Germinal center (tissue), 1 donor: ENCODE results near the gene KLHL33.
"Not testable (repeated sequence)": the region's sequence is repeated elsewhere in the genome, so short reads cannot be mapped to it uniquely, and the experiment has no call there.

Experiments used
- DNase-seq: peaks from one replicate; pipeline ENCODE4 v3.0.0; 2012; ENCODE audit warnings: mixed read lengths, low spot score

The KLHL33 gene

DNA sequence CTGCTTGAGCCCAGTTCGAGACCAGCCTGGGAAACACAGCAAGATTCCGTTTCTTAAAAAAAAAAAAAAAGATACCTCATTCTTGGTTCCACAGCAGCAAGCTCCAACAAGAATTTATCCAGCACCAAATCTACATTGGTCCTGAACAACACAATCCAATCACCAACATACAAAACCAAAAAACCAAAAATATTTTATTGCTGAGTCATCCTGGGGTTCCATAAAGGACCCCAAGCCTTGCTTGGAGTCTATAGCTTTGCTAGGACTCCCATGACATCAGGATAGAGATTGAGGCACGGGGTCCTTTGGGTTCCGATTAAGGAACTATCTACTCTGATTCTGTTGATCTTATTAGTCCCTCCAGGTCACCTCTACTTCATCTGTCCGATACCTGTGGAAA is 10.9 kb upstream of the KLHL33 start:
- DNase-seq = no peak

DNA sequence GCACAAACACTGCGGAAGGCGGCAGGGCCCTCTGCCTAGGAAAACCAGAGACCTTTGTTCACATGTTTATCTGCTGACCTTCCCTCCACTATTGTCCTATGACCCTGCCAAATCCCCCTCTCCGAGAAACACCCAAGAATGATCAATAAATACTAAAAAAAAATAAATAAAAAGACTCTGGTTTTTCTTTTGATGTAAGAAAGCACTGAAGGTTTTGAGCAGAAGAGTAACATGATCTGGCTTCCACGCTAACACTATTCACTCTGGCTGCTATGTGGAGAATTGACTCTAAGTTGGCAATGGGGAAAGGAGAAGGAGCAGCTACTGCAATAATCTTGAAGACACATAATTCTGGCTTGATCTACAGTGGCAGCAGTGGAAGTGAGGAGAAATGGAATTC is 7.7 kb upstream of the KLHL33 start:
- not testable (repeated sequence) for DNase-seq

DNA sequence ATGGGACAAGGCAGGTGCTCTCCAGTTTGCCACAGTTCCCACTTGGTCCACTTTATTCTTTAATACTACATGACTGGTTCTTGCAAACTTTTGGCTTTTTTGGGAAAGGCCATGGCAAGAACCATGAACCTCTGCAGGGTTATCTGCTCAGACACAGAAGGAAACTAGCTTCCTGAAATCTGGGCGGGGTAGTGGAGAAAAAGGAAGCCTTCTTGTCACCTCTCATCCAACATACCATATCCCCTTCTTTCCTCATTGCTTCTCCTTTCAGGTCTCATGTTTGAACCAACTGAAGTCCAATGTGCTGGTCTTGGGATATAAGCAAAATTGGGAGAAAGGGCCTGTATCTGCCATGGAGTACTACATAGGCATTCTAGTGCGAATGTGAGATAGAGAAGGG is 5.5 kb upstream of the KLHL33 start:
- no peak for DNase-seq

DNA sequence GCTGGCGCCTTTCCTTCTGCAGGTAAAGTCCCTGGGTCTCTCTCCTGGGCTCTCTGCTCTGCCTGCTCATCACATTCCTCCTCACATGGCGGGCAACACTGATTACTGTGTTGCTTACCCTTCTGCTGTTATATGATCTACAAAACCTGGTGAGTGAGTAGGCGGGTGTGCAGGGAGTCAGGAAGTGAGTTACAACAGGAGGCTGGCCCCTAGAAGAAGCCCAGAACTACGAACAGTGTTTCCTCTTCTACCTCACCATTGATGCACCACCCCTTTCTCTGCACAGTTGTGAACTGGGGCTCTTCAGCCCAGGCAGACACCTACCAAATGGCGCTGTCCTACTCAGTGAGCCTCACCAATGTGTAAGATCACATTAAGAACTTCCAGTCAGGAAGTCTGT is 4.9 kb upstream of the KLHL33 start:
- peak; percentile 40 for DNase-seq

DNA sequence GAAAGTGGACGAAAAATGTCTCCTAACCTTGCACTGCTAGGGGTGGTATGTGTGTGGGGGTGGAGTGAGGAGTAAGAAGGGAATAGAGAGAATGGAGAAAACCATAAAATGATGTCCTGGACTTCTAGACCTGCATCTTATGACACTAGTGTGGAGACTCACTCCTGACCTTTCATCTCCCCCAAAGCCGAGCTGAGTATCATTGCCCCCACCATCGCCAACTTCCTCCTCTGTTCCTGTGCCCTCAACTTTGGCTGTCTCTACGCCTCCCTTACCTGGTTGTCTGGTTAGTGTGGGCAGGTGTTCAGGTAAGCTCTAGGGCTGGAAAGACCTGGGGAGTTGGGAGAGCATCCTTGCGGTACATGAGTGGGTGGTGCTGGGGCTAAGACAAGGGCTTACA is 4.5 kb upstream of the KLHL33 start:
- DNase-seq = no peak

DNA sequence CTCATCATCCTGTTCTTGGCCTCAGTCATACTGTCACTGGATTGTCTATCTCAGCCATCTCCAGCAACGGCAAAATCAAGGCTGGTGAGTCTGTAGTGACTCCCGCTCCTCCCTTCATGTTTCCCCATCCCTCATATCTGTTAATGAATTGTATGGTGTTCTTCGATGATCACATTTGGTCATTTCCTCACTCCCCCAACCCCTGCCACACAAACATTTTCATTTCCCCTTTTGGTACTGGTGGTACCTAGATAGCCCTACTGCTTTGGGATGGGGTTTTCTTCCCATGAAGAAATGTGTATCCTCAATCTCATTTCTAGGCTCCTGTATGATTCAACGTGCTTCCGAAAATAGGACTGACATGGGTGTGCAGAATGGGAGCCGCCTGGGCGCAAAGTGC is 2.7 kb upstream of the KLHL33 start:
- DNase-seq = no peak

DNA sequence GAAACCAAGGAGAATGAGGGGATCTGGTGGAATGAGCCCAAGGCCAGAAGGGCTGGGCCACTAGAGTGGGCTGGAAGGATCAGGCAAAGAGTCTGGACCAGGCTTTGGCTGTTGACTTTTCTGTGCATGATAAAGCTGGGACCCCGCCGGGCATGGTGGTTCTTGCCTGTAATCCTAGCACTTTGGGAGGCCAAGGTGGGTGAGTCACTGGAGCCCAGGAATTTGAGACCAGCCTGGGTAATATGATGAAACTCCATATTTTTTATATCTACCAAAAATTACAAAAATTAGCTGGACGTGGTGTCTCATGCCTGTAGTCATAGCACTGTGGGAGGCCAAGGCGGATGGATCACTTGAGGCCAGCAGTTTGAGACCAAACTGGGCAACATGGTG is 393 bp upstream of the KLHL33 start:
- DNase-seq = no peak

DNA sequence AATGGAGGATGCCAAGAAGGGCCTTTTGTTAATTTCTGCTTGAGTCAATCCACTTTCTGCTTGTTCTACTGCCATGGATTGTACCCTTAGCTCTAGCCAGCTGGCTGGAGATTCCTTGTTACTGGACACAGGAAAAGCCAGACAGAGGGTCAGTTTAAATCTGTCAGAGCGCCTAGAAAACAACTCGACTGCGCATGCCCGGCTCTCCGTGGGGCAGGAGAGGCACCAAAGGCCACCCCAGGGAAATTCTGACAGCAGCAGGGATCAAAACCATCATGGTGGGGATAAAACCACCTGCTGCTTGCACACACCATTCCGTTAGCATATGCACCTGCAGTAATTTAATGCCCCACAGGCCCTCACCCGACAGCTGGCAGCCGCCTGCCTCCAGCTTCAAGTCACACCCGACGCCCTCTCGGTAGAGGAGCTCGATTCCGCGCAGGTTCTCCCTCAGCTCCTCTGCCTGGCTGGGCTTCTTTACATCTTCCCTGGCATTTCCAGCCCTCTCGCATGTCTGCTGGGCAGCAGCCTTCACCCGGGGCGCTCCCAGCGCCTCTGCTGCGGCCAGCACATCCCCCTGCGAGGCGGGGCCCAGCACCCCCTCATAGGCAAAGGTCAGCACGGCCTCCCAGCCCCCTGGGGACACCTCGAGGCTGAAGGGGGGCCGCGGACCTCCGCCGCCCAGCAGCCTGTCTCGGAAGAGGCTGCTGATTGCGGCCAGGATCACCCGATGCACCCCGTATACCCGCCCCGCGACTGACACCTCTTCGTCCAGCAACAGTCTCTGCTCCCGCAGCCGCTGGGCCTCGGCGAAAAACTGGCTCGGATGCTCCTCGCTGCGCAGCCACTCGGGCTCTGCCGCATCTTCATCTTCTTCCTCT is 1.0 kb downstream of the KLHL33 start:
- no peak for DNase-seq

DNA sequence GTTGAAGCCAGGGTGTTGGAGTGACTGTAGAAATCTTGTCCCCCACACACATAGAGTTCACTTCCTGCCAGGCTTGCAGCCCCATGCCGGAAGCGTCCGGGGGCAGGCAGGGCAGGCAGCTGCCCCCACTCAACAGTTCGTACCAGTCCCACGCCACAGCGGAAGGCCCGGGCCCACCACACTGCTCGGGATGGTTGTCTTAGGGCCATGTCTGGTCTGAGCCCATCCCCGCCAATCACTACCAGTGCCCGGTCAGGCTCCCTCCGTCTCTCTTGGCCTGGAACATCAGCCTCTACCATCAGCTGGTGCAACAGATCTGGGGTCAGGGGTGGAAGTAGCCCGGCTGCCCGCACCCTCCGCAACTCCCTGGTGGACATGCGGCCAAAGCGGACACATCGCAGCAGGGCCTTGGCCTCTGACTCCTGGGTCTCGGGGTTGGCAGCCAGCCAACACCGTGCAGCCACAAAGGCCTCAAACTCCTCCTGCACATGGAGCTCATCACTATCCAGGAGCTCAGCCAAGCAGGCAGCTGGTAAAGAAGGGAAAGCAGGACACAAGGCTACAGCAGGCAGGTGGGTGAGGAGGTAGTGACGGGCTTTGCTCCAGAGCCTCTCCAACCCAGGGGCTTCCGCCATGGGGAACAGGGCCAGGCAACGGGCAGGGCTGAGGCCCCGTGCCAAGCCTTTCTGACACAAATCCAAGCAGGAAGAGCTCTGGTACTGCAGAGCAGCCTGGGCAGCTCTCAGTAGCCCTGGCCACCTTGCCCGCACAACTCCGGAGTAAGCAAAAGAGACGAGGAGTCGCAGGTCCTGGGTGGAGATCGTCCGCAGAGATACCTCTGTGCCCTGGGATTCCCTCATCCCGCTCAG is 5.9 kb downstream of the KLHL33 start:
- DNase-seq = no peak

DNA sequence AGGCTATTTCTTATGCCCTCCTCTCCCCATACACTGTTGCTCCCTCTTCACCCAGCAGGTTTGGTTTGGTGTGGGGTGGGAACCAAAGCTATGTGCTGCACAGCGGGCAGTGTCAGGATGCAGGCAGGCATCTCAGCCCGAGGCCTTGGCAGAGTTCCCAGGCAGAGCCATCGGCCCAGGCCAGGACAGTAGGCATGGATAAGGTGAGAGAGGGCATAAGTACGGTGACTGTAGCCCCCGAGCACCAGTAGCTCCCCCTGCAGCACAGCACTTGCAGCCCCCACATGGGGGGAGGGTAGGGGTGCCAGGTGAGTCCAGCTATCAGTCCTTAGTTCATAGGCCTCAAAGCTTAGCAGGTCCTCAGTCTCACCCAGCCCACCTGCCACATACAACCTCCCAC is 7.2 kb downstream of the KLHL33 start:
- no peak for DNase-seq

DNA sequence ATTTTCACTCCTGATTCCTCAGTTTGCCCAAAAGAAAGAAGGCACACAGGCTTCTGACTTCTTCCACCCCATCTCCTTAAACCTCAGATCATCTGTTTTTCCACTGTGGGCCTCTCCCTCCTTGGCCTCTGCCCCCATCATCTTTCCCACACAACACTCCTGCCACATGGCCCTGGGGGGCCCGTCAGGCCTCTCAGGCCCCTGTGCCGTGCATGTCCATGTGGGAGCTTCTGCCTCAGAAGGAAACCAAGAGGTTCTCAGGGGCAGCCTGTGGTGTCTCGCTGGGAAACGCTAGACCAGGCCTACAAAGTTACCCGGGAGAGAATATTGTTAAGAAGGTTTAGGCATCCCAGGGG is 8.0 kb downstream of the KLHL33 start:
- no peak for DNase-seq

DNA sequence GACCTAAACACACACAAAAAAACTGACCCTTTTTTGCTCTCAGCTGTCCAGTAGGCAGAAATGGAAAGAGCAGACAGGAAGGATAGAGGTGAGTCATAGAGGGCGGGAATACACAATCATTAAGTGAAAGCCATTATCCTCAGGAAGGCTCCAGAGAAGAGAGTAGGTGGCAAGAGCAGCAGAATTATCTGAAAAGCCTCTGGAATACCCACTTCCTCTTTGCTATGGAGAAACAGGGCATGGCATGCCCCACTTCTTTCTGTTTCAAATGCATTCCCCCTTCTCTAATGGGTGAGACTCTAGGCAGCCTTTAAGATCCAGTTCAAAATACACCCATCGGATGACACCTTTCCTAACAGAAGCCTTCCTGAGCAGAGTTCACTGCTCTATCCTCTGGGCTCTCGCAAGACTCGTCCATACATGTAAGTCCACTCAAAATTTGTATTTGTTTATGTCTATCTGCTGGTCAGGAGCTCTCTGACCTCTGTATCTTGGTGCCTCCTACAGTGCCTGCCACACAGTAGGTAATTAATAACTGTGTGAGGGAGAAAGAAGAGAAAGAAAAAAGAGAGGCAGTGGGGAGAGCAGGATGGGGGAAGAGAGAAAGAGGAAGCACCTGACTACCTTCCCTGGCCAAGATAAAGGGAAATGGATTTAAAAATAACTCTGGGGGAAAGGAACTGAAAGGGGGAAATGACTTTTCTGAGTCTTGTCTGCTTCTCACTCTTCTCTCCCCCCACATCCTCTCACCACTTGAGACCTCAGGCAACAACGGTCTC is 8.5 kb downstream of the KLHL33 start:
- peak; percentile 72 for DNase-seq

DNA sequence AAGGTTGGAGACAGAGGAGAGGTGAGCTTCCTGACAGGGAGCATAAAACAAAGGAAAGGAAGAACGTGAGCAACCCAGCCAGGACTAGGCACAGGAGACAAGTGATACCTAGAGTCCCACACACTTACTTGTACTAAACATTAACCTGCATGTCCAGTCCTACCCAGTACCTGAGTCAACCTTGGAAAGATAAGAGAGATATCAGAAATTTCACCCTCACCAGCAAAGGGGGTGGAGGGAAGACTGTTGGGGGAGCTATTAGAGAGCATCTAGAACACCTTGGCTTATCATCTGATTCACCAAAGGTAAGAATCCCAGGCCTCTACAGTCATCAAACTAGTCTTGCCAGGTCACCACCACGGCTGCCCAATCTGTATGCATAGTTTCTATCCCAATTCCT is 11.1 kb downstream of the KLHL33 start:
- DNase-seq = no peak

DNA sequence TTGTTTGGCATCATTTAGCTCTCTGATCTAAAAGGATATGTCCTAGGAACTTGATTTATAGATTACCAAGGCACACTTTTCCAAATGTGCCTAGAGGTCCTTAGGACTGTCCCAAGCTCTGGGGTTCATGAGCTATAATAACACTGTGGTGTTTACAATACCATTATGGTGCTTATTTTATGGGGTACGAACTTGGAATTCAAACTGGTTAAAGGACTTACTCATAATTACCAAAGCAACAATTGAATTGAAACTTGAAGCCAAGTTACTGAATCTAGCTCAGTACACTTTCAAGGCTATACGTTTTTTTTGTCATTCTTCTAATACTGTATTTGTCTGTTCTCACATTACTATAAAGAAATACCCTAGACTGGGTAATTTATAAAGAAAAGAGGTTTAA is 13.1 kb downstream of the KLHL33 start:
- no peak for DNase-seq

DNA sequence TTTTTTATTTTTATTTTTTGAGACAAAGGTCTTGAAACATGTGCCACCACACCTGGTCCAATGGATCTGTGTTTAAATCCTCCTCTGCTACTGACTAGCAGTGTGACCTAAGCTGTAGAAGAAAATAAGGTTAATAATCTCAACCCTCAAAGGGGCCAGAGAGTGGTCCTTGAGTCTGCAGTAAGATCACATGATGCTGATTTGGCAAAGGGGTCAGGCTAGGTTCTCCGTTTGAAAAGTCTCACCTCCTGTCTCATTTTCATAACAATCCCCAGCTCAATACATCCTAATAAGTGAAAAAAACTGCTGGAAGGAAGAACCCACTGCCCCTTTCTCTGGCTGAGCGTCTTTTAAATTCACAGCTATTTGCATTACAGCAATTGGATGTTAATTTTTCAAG is 14.7 kb downstream of the KLHL33 start:
- no peak for DNase-seq

DNA sequence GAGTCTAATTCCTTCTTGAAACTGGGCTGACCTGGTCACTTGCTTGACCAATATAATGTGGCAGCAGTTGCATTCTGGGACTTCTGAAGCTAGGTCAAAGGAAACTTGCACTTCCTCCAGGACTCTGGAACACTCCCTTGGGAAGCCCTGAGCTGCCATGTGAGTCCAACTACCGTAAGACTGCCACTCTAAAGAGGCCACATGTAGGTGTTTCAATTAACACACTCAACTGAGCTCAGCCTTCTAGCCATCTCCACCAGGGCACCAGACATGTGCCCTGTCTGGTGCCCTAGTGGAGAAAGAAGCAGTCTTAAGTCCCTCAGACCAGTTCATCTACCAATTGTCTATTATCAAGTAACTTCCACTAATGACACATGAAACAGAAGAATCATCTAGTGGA is 16.5 kb downstream of the KLHL33 start:
- no peak for DNase-seq

DNA sequence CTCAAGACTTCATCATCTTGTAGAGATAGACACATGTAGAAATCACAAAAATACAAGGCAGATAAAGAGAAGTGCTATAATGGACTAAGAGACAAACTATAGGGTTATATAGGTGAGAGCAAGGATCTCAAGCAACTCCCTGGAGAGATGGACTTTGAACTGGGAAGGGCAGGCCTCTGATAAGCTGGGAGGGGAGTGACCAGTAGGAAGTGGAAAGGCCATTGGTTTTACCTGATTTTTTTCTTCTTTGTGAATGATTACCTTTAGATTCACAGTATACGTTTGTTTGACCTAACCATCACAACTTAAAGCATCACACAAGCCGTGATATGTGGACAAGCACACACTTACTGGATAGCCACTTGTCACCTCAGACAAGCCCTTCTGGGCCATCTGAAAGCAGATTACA is 17.5 kb downstream of the KLHL33 start:
- no peak for DNase-seq

DNA sequence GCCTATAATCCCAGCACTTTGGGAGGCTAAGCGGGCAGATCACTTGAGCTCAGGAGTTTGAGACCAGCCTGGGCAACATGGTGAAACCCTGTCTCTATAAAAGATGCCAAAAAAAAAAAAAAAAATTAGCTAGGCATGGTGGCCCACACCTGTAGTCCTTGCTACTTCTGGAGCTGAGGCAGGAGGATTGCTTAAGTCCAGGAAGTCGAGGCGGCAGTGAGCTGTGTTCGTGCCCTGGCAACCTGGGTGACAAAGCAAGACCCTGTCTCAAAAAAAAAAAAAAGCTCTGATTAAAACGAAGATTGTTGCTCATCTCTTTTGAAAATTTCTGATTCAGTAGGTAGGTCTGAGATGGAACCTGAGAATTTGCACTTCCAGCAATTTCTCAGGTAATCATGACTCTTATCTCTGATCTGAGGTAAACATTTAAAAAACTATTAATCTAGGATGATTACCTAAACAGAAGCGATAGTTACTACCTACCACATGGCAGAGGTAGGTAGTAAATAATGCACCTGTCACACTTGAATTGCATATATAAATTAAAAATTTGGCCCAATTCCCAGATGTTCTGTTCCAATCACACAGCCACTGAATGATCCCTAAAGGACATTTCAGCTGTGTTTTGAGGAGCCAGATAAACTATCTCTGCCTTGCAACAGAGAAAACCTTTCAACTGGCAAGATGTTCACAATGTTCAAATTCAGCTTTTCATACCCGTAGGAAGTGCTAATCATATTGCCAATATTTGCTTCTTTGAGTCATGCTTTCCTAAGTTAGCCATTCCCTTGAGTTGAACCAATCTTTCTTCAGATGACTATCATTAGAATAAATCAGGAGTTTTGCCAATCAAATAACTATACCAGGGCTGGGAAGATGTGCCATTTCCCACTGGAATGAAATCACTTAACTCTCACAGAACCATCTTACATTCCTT is 18.4 kb downstream of the KLHL33 start:
- no peak for DNase-seq

DNA sequence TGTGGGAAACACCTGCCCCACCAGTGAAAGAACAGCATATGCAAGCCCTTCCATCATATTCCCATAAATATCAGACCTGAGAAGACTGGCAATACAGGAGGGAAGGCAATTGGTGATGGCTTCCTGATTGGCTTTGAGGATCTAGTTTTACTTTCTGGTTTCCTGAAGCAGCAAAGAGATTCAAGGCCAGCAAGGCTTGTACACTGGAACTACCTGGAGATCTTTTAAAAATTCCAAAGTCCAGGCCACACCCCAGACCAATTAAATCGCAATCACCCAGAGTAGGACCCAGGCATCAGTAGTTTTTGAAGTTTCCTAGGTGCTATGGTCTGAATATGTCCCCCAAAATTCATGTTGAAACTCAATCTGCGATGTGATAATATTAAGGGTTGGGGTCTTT is 19.7 kb downstream of the KLHL33 start:
- DNase-seq = no peak

DNA sequence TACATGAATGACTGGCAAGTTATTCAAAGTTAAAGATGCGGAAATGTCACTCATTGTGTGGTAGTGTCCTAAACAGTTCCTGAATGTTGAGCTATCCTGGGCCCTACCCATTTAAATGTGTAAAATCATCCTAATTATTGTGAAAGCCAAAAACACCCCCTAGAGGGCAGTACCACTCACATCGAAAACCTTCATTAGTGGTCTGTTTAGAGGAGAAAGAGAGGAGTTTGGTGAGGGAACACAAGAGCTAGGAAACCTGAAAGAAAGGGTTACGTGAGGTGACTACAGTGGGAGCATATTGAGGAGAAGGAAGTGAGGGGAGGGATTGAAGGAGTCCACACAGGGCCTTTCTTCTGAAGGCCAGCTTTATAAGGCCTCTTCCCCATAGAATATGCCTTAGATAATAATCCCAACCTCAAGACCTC is 20.2 kb downstream of the KLHL33 start:
- peak; percentile 53 for DNase-seq

DNA sequence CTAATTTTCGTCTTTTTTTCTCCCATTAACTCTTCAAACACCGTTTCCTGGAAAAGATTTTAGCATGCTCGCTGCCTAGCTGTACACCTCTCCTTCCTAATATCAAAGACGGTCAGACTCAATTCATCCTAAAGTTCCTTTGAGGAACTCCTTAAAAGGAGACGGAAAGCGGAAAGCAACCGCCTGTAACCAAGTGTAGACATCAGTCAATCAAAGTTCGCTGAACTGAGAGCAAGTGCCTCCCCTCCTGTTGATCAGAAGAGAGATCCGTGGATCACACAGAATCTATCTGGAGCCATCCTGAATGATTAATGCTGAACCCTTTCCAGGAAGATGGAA is 22.3 kb downstream of the KLHL33 start:
- peak; percentile 27 for DNase-seq
